Aorta (tissue), 5 donors: Measurements from ENCODE around the gene ATG7. TPM values are rescaled to one million over a fixed set of nuclear protein-coding genes. Genes with fewer than 3 reads are reported as not detected.

Experiments
- ATAC-seq: fragments of 200-7000 bp; cut with Tn5 transposase; one replicate; pipeline ENCODE4 v1.9.1; 2022; ENCODE audit warnings: moderate library complexity; ENCODE audit not compliant: low FRiP score
- DNase-seq, 2 donors: peaks; one replicate each; pipeline ENCODE4 v3.0.0-alpha.2; 2020
- H3K27ac ChIP-seq, 2 donors: one replicate each; pipeline ENCODE4 v1.5.1; 2013; ENCODE audit warnings: low read length in 2 of 2, mild to moderate bottlenecking in 2 of 2, moderate library complexity in 2 of 2, control low read depth in 1 of 2, inconsistent platforms in 1 of 2, low read depth in 1 of 2
- H3K27me3 ChIP-seq, 2 donors: one replicate each; pipeline ENCODE4 v1.6.1; 2013; ENCODE audit warnings: control low read depth in 1 of 2, low read length in 1 of 2, mild to moderate bottlenecking in 1 of 2, moderate library complexity in 1 of 2; ENCODE audit not compliant: insufficient read depth in 2 of 2, control insufficient read depth in 1 of 2
- H3K36me3 ChIP-seq, 2 donors: one replicate each; pipeline ENCODE4 v1.6.1; 2013; ENCODE audit warnings: control low read depth in 1 of 2, low read length in 1 of 2, mild to moderate bottlenecking in 1 of 2; ENCODE audit not compliant: insufficient read depth in 2 of 2, control insufficient read depth in 1 of 2
- H3K4me1 ChIP-seq, 2 donors: one replicate each; pipeline ENCODE4 v1.6.1; 2013; ENCODE audit warnings: low read length in 2 of 2, control low read depth in 1 of 2, mild to moderate bottlenecking in 1 of 2, moderate library complexity in 1 of 2; ENCODE audit not compliant: insufficient read depth in 2 of 2, control insufficient read depth in 1 of 2
- H3K4me3 ChIP-seq, 2 donors: one replicate each; pipeline ENCODE4 v1.5.1; 2013; ENCODE audit warnings: low read length in 2 of 2, control low read depth in 1 of 2, mild to moderate bottlenecking in 1 of 2
- H3K9me3 ChIP-seq: one replicate; pipeline ENCODE4 v1.6.1; 2013; ENCODE audit warnings: mild to moderate bottlenecking, low read length; ENCODE audit not compliant: control insufficient read depth
- WGBS, 2 donors: extraction: QIAGEN DNeasy Blood & Tissue Kit; methylation state at CpG; one replicate each; pipeline ENCODE4 v1.1.7; 2013; 5-methylcytosine and 5-hydroxymethylcytosine counted together
- intact Hi-C, 2 donors: fragments of 100-400 bp; cut with DNase I; formaldehyde crosslinking; loops; one replicate each; pipeline versions ENCODE4 v1.14.2 to v1.15.0; 2022
- polyA plus RNA-seq, 2 donors: library from polyadenylated mRNA; stranded (reverse); fragments of 200-250 nt; gene quantifications; one replicate each; pipeline ENCODE4 v1.2.3, GENCODE V29; 2013
- total RNA-seq, 2 donors: library from RNA; stranded (reverse); fragmentation: NEBNext Ultra II Directional; extraction: Animal tissue kit (Norgen Biotek cat#: 25700); gene quantifications; one replicate each; pipeline ENCODE4 v1.2.1, GENCODE V29; 2021
- donor health status: healthy with polysubstance abuse.
- donor health status: Bipolar disorder and iron deficiency.
- donor health status: DM: no; HTN: no; CAD: no.
- donor health status: DM: no; HTN: no; CAD: no.
- donor health status: DM: yes; HTN: yes; CAD: no.

Gene ATG7
- total and polyA plus RNA-seq, 4 donors: 5.1 to 84.1 (median 29.1) TPM

GRCh38 chr3:11584570-11584969, 312.4 kb downstream of the ATG7 start:
- Histone ChIP-seq H3K4me1 (peaks cover 8 to 10% of the 10 kb centered on the region in 2 donors), H3K4me3 (no peak overlapping the region), H3K36me3 (no peaks in the 10 kb centered on the region), H3K27me3 (no peaks in the 10 kb centered on the region), H3K27ac (no peak overlapping the region), H3K9me3 (no peaks in the 10 kb centered on the region)
- DNase-seq: no peak
- ATAC-seq: no peak
- WGBS, 2 donors: 75 to 92% methylated on average over 4 of the region's 4 CpGs
- intact Hi-C loops: loop anchor here in 1 of 2 donors (5.0 kb wide), 1 partner anchor 58 kb away; the partner anchor contains the start of gene VGLL4

DNA sequence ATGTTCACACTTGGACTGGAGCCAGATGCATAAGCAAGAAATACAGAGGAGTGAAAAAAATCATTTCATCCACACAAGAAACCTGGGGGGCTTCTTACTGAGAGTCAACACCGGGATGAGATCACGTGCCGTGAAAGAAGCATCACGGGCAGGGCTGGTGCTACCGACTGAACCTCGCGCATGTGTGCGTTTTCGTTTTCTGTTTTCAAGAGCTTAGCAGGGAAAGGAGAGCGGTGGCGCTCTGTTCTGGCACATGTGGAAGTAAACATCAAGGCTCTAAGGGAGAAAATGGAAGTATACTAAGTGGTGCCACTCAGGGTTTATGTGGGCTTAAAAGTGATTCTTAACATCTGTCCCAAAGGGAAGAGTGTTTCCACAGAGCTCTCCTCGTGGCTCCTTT, 315.6 kb downstream of the ATG7 start:
- H3K27ac ChIP-seq: peak overlapping the region in 1 of 2 donors; percentile 32
- ATAC-seq: no peak
- intact Hi-C loops: no loop called here

GRCh38 chr3:11588338-11588737, 316.1 kb downstream of the ATG7 start:
- H3K36me3 ChIP-seq: no peaks in the 10 kb centered on the region
- ATAC-seq: no peak
- peak overlapping the region in 1 of 2 donors; percentile 23 for H3K27ac ChIP-seq
- intact Hi-C loops: no loop called here
- H3K27me3 ChIP-seq: no peaks in the 10 kb centered on the region
- 58 to 62% methylated on average over 5 of the region's 5 CpGs for WGBS, 2 donors
- H3K4me3 ChIP-seq: no peak overlapping the region
- peaks cover 13 to 25% of the 10 kb centered on the region in 2 donors for H3K4me1 ChIP-seq
- DNase-seq: no peak
- no peaks in the 10 kb centered on the region for H3K9me3 ChIP-seq

More for the DNA sequence above, 315.6 kb downstream of the ATG7 start:
- peaks cover 11 to 22% of the 10 kb centered on the region in 2 donors for H3K4me1 ChIP-seq
- no peak for DNase-seq
- H3K9me3 ChIP-seq: no peaks in the 10 kb centered on the region
- no peaks in the 10 kb centered on the region for H3K27me3 ChIP-seq
- 53 to 66% methylated on average over 12 of the region's 12 CpGs for whole genome bisulfite sequencing, 2 donors
- no peaks in the 10 kb centered on the region for H3K36me3 ChIP-seq
- H3K4me3 ChIP-seq: no peak overlapping the region

GRCh38 chr3:11588755-11589154, 316.6 kb downstream of the ATG7 start:
- Histone ChIP-seq H3K27ac (peak overlapping the region; percentile 23 to 31), H3K36me3 (no peaks in the 10 kb centered on the region), H3K9me3 (no peaks in the 10 kb centered on the region), H3K4me1 (peaks cover 13 to 25% of the 10 kb centered on the region in 2 donors), H3K4me3 (no peak overlapping the region), H3K27me3 (no peaks in the 10 kb centered on the region)
- intact Hi-C loops: no loop called here
- ATAC-seq: no peak
- 51 to 58% methylated on average over 3 of the region's 3 CpGs for WGBS, 2 donors
- DNase-seq: no peak

- intact Hi-C loops: no loop called here
- WGBS, 2 donors: 35 to 37% methylated on average over 11 of the region's 11 CpGs
- Histone ChIP-seq H3K9me3 (no peaks in the 10 kb centered on the region), H3K27ac (peak overlapping the region; percentile 31 to 87), H3K4me3 (no peak overlapping the region), H3K4me1 (peaks cover 13 to 25% of the 10 kb centered on the region in 2 donors), H3K36me3 (no peaks in the 10 kb centered on the region), H3K27me3 (no peaks in the 10 kb centered on the region)
- DNase-seq (no peak), ATAC-seq (no peak)
Measured at GRCh38 chr3:11589706-11590105, 317.5 kb downstream of the ATG7 start.

DNA sequence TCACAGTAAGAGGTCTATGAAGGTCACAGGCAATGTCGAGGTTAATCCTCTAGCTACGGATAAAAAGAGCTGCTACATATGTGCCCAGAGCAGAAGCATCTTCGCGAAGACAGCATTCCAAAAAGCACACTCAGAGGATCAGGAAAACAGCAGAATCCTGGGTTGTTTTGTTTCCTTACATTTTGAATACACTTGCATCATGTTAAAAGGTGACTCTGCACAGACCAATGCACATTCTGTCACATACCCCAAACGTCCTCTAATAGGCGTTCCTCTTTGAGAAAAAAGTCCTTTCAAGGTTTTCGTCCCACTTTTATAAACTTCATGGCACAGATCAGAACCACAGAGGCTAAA, 318.8 kb downstream of the ATG7 start:
- no peak for ATAC-seq
- Histone ChIP-seq H3K9me3 (no peaks in the 10 kb centered on the region), H3K4me3 (no peak overlapping the region), H3K27me3 (no peaks in the 10 kb centered on the region), H3K4me1 (peaks cover 13 to 25% of the 10 kb centered on the region in 2 donors), H3K27ac (peak overlapping the region in 1 of 2 donors; percentile 73), H3K36me3 (no peaks in the 10 kb centered on the region)
- no peak for DNase-seq
- intact Hi-C loops: no loop called here
- 20 to 22% methylated on average over 7 of the region's 7 CpGs for WGBS, 2 donors

DNA sequence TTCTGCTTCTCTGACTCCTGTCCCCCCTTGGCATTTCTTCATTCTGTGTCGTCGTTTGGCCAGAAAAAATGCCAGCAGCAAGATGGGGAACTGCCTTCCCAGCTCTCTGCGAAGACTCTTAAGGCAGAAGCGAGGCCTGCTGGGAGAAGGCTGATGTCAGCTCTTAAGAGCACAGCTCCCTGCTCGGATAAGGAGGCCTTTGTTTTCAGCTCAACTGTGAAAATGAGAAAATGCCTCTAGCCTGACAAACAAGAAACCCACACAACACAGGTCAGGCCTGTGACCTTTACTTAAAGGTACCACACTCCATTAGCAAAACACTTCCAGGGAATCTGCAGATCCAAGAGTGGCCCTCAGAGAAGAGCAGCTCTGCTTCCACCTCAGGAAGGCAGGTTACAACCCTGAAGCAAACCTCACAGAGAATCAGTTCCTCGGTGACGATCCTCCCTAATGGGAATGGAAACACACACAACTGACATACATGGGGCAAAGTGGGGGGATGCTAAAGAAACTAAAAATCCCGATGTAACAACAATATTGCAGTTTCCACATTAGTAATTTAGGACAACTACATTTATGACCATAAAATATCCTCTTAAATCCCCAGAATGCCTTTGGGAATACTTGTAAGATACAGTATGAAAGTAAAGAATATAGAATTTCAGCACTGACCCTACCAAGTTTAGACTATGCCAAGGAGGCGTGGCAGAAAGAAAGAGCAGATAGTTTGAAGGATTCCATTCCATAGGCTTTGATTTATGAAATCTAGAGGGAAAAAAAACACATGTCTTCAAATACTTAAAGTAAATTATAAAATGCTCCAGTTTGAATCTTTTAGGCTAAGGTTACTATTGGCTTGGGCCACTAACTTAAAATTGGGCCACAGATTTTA, 319.4 kb downstream of the ATG7 start:
- Histone ChIP-seq H3K27me3 (no peaks in the 10 kb centered on the region), H3K4me3 (no peak overlapping the region), H3K27ac (peak overlapping the region in 1 of 2 donors; percentile 73), H3K4me1 (peaks cover 13 to 25% of the 10 kb centered on the region in 2 donors), H3K36me3 (no peaks in the 10 kb centered on the region), H3K9me3 (no peaks in the 10 kb centered on the region)
- 11 to 14% methylated on average over 9 of the region's 9 CpGs for WGBS, 2 donors
- ATAC-seq (peak; percentile 78), DNase-seq (peak in 1 of 2 donors; percentile 76)
- intact Hi-C loops: no loop called here

DNA sequence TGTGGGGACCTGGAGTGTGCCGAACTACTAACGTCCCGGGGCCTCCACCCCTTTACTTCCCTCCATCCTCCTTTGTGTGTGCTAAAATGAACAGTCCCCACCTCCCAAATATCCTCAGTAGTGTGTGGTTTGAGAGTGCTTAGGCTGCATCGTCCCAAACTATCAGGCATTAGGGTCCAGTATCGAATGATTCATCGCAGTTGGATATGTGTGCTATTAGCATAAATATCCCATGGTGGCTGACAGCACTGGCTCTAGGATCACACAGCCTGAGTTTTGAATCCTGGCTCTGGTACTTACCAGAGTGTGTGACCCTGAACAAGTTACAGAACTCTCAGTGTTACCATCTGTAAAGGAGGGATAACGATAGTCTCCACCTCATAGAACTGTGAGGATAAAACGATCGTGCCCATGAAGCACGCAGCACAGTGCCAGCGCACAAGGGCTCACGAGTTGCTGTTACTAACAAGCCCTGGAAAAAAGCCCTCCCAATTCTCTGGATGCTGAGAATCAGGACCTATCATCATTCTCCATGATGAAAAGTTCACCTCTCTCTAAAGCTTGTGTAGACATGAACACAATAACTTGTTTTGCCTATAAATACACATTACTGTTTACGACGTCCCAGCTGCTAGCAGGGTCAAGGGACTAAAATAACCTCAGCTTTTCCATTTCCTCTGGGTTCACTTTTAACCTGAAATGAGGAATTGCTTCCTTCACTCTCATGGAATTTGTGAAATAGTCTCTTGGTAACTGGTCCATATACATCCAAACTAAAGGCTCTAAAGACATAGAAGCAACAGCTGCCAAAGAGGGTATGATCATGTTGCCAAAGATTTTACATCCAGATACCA, 320.5 kb downstream of the ATG7 start:
- Histone ChIP-seq H3K27me3 (no peaks in the 10 kb centered on the region), H3K9me3 (no peaks in the 10 kb centered on the region), H3K27ac (peak overlapping the region; percentile 36 to 72), H3K36me3 (no peaks in the 10 kb centered on the region), H3K4me3 (no peak overlapping the region), H3K4me1 (peaks cover 13 to 28% of the 10 kb centered on the region in 2 donors)
- WGBS, 2 donors: 22 to 28% methylated on average over 14 of the region's 14 CpGs
- intact Hi-C loops: no loop called here
- ATAC-seq (peak; percentile 28), DNase-seq (peak in 1 of 2 donors; percentile 72)
